DOHH2 (cell line): ENCODE results near the gene UNC5CL.

Source experiments
- EZH2phosphoT487 ChIP-seq: fragments of 200-600 bp; sonication (generic); IDR thresholded peaks from 2 replicates; pipeline ENCODE4 v1.6.1; 2017; ENCODE audit warnings: borderline replicate concordance, mild to moderate bottlenecking, antibody characterized with exemption, low read length, moderate library complexity, mixed read lengths
- TF ChIP-seq, protein P1 (sequence below): fragments of 200-600 bp; sonication (generic); IDR thresholded peaks from one replicate; pipeline ENCODE4 v1.5.1; 2014; ENCODE audit warnings: antibody characterized with exemption, mild to moderate bottlenecking, low read depth, low read length; ENCODE audit not compliant: poor library complexity, severe bottlenecking

DNA sequence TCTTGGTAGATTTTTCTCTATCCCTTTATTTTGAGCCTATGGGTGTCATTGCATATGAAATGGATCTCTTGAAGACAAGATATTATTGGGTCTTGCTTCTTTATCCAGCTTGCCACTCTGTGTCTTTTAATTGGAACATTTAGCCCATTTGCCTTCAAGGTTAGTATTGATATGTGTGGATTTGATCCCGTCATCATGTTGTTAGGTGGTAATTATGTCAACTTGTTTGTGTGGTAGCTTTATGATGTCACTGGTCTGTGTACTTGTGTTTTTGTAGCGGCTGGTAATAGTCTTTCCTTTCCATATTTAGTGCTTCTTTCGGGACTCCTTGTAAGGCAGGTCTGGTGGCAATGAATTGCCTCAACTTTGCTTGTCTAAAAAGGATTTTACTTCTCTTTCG lies 61.9 kb downstream of the UNC5CL start:
- TF ChIP-seq EZH2phosphoT487, result no peak
- TF ChIP-seq, protein P1, sequence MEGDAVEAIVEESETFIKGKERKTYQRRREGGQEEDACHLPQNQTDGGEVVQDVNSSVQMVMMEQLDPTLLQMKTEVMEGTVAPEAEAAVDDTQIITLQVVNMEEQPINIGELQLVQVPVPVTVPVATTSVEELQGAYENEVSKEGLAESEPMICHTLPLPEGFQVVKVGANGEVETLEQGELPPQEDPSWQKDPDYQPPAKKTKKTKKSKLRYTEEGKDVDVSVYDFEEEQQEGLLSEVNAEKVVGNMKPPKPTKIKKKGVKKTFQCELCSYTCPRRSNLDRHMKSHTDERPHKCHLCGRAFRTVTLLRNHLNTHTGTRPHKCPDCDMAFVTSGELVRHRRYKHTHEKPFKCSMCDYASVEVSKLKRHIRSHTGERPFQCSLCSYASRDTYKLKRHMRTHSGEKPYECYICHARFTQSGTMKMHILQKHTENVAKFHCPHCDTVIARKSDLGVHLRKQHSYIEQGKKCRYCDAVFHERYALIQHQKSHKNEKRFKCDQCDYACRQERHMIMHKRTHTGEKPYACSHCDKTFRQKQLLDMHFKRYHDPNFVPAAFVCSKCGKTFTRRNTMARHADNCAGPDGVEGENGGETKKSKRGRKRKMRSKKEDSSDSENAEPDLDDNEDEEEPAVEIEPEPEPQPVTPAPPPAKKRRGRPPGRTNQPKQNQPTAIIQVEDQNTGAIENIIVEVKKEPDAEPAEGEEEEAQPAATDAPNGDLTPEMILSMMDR, result no peak
